ENCODE results near the gene LARP6. TPM values are rescaled to one million over a fixed set of nuclear protein-coding genes. Genes with fewer than 3 reads are reported as not detected.

LARP6 gene
- total and polyA plus RNA-seq, 3 experiments from 2014 or later: 0.05 to 0.51 TPM; not detected in 1

DNA sequence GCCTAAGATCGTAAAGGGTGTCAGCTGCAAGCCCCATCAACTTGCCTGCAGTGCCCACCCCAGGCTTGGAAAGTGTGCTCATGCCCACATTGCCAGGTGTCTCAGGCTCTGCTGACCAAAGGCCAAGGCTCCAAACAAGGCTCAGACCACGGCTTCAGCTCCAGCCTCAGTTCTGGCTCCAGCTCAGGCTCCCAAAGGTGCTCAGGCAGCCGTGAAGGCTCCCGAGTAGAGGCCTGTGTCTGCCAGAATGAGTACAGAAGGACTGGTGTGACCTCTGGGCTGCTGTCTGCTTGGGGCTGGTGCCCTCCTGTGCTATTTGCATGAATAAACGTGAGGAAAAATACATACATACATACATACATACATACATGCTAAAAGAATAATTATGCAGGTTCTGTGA is 62.7 kb downstream of the LARP6 start:
- H3K9me3 Mint-ChIP-seq: no peaks in the 10 kb centered on the region
- Histone ChIP-seq H3K4me3 (ENCODE audit: low read length) (no peak overlapping the region), H3K4me1 (ENCODE audit: insufficient read depth, low read length) (no peaks in the 10 kb centered on the region), H3K27me3 (ENCODE audit: insufficient read depth, low read length, poor library complexity, severe bottlenecking) (no peaks in the 10 kb centered on the region), H3K36me3 (ENCODE audit: insufficient read depth, low read length) (no peaks in the 10 kb centered on the region), H3K9me3 (ENCODE audit: low read length) (no peaks in the 10 kb centered on the region), H3K27ac (ENCODE audit: low read depth, low read length) (no peak overlapping the region)
- peaks cover 3 to 5% of the 10 kb centered on the region in 2 donors for H3K27me3 Mint-ChIP-seq
- ChIA-PET POLR2A (no interaction called here), CTCF (no interaction called here)
- no peak overlapping the region for H3K27ac Mint-ChIP-seq
- no peaks in the 10 kb centered on the region for H3K4me1 Mint-ChIP-seq
- no peak overlapping the region for H3K4me3 Mint-ChIP-seq
- DNase-seq: no peak
- no peaks in the 10 kb centered on the region for H3K36me3 Mint-ChIP-seq

DNA sequence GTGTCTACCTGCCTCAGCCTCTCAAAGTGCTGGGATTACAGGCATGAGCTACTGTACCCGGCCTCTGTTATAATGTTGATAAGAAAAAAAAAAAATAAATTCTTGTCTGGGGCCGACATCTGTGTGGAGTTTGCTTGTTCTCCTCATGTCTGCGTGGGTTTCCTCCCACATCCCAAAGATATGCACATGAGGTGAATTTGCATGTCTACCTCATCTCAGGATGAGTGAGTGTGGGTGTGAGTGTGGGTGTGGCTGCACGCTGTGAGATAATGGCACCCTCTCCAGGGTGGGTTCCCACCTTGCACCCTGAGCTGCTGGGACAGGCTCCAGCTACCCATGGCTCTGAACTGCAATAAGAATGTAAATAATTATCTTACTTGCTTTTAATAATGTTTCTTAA is 64.7 kb downstream of the LARP6 start:
- Mint-ChIP-seq H3K27ac (no peak overlapping the region), H3K27me3 (peaks cover 0 to 5% of the 10 kb centered on the region in 2 donors), H3K4me3 (no peak overlapping the region), H3K4me1 (no peaks in the 10 kb centered on the region), H3K36me3 (no peaks in the 10 kb centered on the region), H3K9me3 (no peaks in the 10 kb centered on the region)
- CTCF ChIA-PET: no interaction called here
- DNase-seq: no peak
- no peaks in the 10 kb centered on the region for H3K36me3 ChIP-seq (ENCODE audit: insufficient read depth, low read length)
- H3K9me3 ChIP-seq (ENCODE audit: low read length): no peaks in the 10 kb centered on the region
- POLR2A ChIA-PET: no interaction called here
- H3K27ac ChIP-seq (ENCODE audit: low read depth, low read length): no peak overlapping the region
- no peaks in the 10 kb centered on the region for H3K27me3 ChIP-seq (ENCODE audit: insufficient read depth, low read length, poor library complexity, severe bottlenecking)
- no peaks in the 10 kb centered on the region for H3K4me1 ChIP-seq (ENCODE audit: insufficient read depth, low read length)
- H3K4me3 ChIP-seq (ENCODE audit: low read length): no peak overlapping the region

DNA sequence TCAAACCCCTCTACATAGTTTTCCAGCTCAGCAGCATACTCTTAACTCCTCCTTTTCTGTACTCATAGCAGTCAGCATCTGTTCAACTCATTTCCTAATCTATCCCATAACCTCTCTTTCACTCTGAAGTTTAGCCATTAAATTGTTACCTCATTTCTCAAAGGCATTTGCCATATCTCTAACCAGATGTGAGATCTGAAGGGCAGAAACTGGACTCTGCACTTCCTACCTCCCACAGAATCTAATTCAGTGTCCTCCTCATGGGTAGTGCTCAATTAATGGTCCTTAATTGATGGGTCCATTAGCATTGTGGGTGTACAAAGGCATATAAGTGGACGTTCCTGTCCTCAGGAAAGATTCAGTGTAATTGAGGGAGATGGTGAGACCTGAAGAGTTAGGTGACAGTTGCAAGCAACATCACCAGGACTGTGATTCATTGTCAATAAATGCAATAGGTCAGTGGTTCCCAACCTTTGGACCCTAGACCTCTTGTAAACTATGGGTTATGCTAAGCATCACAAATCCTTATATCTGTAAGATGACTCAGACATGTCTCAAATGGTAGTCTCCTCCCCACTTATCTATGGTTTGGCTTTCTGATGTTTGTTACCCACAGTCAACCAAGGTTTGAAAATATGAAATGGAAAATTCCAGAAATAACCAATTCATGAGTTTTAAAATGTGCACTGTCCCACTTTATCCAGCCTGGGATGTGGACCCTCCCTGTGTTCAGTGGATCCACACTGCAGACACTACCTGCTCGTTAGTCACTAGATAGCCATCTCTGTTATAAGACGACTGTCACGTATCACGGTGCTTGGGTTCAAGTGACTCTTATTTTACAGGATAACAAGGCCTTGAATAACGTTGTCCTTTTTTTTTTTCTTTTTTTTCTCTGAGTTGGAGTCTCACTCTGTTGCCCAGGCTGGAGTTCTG is 65.6 kb downstream of the LARP6 start:
- Histone ChIP-seq H3K4me3 (ENCODE audit: low read length) (no peak overlapping the region), H3K4me1 (ENCODE audit: insufficient read depth, low read length) (no peaks in the 10 kb centered on the region), H3K36me3 (ENCODE audit: insufficient read depth, low read length) (no peaks in the 10 kb centered on the region), H3K27me3 (ENCODE audit: insufficient read depth, low read length, poor library complexity, severe bottlenecking) (no peaks in the 10 kb centered on the region), H3K9me3 (ENCODE audit: low read length) (no peaks in the 10 kb centered on the region), H3K27ac (ENCODE audit: low read depth, low read length) (no peak overlapping the region)
- Mint-ChIP-seq H3K36me3 (no peaks in the 10 kb centered on the region), H3K4me1 (no peaks in the 10 kb centered on the region), H3K9me3 (no peaks in the 10 kb centered on the region), H3K27me3 (peaks cover 6 to 7% of the 10 kb centered on the region in 2 donors), H3K4me3 (no peak overlapping the region), H3K27ac (no peak overlapping the region)
- DNase-seq: no peak
- POLR2A ChIA-PET: no interaction called here
- CTCF ChIA-PET: no interaction called here

DNA sequence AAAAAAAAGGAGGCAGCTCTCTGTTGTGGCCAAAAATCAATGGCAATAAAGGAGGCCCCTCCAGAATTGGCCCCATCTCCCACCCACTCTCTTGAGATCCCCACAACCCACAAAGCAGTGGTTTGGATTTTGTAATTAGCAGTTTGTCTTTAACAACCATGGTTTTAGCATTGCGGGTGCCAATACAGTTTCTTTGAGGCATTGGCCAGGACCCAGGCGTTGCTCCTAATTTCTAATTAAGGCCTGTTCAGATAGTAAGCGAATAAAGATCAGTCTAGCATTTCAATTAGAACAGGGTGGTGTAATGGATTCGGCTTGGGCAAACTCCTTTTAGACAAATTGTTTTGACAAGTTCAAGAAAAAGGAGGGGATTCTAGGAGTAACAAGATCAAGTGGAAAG is 67.0 kb downstream of the LARP6 start:
- CTCF ChIA-PET: interaction anchor here (0.6 kb wide), 1 partner anchor 1350 kb away, joined by 3 read pairs; no protein-coding TSS in a partner anchor
- H3K9me3 ChIP-seq (ENCODE audit: low read length): no peaks in the 10 kb centered on the region
- POLR2A ChIA-PET: no interaction called here
- Mint-ChIP-seq H3K4me1 (no peaks in the 10 kb centered on the region), H3K36me3 (no peaks in the 10 kb centered on the region), H3K4me3 (no peak overlapping the region), H3K27me3 (peaks cover 6 to 7% of the 10 kb centered on the region in 2 donors), H3K27ac (no peak overlapping the region), H3K9me3 (no peaks in the 10 kb centered on the region)
- H3K4me3 ChIP-seq (ENCODE audit: low read length): no peak overlapping the region
- H3K27me3 ChIP-seq (ENCODE audit: insufficient read depth, low read length, poor library complexity, severe bottlenecking): no peaks in the 10 kb centered on the region
- H3K27ac ChIP-seq (ENCODE audit: low read depth, low read length): no peak overlapping the region
- DNase-seq: no peak
- H3K36me3 ChIP-seq (ENCODE audit: insufficient read depth, low read length): no peaks in the 10 kb centered on the region
- H3K4me1 ChIP-seq (ENCODE audit: insufficient read depth, low read length): no peaks in the 10 kb centered on the region

DNA sequence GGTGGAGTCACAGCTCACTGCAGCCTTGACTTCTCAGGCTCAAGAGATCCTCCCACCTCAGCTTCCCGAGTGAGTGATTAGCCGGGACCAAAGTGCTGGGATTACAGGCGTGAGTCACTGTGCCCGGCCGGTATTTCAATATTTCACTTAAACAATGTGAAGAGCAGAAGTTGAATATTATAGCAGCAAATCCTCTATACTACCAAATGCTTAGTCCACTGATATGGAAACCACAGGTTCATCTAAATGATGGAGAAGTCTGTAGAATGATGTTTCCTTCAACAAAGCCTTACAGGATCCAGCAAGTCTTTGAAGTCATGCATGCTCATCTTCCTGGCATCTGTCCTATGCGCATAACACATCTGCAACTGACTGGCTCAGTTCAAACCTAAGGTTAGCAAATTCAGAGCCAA is 70.3 kb downstream of the LARP6 start:
- ChIA-PET POLR2A (no interaction called here), CTCF (no interaction called here)
- peaks cover 22 to 28% of the 10 kb centered on the region in 2 donors for H3K27me3 Mint-ChIP-seq
- H3K27ac Mint-ChIP-seq: peak overlapping the region in 1 of 8 donors; percentile 37
- no peak overlapping the region for H3K4me3 ChIP-seq (ENCODE audit: low read length)
- no peaks in the 10 kb centered on the region for H3K9me3 ChIP-seq (ENCODE audit: low read length)
- H3K9me3 Mint-ChIP-seq: no peaks in the 10 kb centered on the region
- no peaks in the 10 kb centered on the region for H3K36me3 ChIP-seq (ENCODE audit: insufficient read depth, low read length)
- no peaks in the 10 kb centered on the region for H3K4me1 ChIP-seq (ENCODE audit: insufficient read depth, low read length)
- no peak overlapping the region for H3K27ac ChIP-seq (ENCODE audit: low read depth, low read length)
- DNase-seq: no peak
- peaks cover 0 to 2% (median 0%) of the 10 kb centered on the region in 3 donors for H3K36me3 Mint-ChIP-seq
- no peaks in the 10 kb centered on the region for H3K4me1 Mint-ChIP-seq
- no peaks in the 10 kb centered on the region for H3K27me3 ChIP-seq (ENCODE audit: insufficient read depth, low read length, poor library complexity, severe bottlenecking)
- no peak overlapping the region for H3K4me3 Mint-ChIP-seq

DNA sequence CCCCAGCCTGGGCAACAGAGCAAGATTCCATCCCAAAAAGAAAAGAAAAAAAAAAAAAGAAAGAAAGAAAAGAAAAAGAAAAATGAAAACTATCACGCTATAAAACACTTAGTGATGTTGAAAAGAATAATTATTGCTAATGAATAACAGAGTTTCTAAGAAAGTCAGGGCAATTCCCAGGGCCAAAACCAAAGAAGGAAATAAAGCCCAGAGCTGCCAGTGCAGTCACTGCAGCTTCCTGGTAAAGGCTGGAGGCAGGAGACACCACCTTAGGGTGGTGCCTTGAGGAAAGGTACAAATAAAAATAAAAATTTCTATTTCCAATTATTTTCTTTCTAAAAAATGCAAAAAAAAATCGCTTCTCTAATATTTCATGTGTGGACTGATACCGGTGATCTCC is 70.9 kb downstream of the LARP6 start:
- CTCF ChIA-PET: no interaction called here
- Mint-ChIP-seq H3K36me3 (peaks cover 0 to 2% (median 0%) of the 10 kb centered on the region in 3 donors), H3K4me1 (no peaks in the 10 kb centered on the region), H3K27ac (no peak overlapping the region), H3K27me3 (peaks cover 21 to 28% of the 10 kb centered on the region in 2 donors), H3K9me3 (no peaks in the 10 kb centered on the region), H3K4me3 (no peak overlapping the region)
- no peak for DNase-seq
- no peak overlapping the region for H3K27ac ChIP-seq (ENCODE audit: low read depth, low read length)
- no peaks in the 10 kb centered on the region for H3K27me3 ChIP-seq (ENCODE audit: insufficient read depth, low read length, poor library complexity, severe bottlenecking)
- H3K4me3 ChIP-seq (ENCODE audit: low read length): no peak overlapping the region
- POLR2A ChIA-PET: no interaction called here
- no peaks in the 10 kb centered on the region for H3K4me1 ChIP-seq (ENCODE audit: insufficient read depth, low read length)
- H3K9me3 ChIP-seq (ENCODE audit: low read length): no peaks in the 10 kb centered on the region
- H3K36me3 ChIP-seq (ENCODE audit: insufficient read depth, low read length): no peaks in the 10 kb centered on the region

DNA sequence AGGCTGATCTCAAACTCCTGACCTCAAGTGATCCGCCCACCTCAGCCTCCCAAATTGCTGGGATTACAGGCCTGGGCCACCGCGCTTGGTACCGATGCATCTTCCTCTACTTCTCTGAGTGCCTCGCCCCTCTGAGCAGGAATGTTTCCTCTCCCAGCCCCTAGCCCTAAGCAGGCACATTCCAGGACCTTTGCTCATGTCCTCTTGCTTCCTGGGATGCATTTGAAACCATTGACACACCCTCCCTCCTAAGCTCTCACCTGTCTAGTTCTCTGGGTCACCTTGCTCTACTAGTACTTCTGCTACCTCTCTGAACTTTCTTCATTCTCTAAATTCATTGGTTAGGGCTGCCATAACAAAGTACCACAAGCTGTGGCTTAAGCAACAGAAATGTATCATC is 72.7 kb downstream of the LARP6 start:
- POLR2A ChIA-PET: no interaction called here
- no peak overlapping the region for H3K4me3 Mint-ChIP-seq

More for the DNA sequence above, 72.7 kb downstream of the LARP6 start:
- H3K9me3 ChIP-seq (ENCODE audit: low read length): no peaks in the 10 kb centered on the region
- no peaks in the 10 kb centered on the region for H3K9me3 Mint-ChIP-seq
- H3K27ac Mint-ChIP-seq: no peak overlapping the region
- CTCF ChIA-PET: no interaction called here
- H3K4me1 ChIP-seq (ENCODE audit: insufficient read depth, low read length): no peaks in the 10 kb centered on the region
- H3K27ac ChIP-seq (ENCODE audit: low read depth, low read length): no peak overlapping the region
- H3K36me3 ChIP-seq (ENCODE audit: insufficient read depth, low read length): no peaks in the 10 kb centered on the region
- peaks cover 0 to 2% (median 0%) of the 10 kb centered on the region in 3 donors for H3K36me3 Mint-ChIP-seq
- H3K27me3 ChIP-seq (ENCODE audit: insufficient read depth, low read length, poor library complexity, severe bottlenecking): no peaks in the 10 kb centered on the region
- H3K4me1 Mint-ChIP-seq: no peaks in the 10 kb centered on the region
- DNase-seq: no peak
- H3K4me3 ChIP-seq (ENCODE audit: low read length): no peak overlapping the region
- H3K27me3 Mint-ChIP-seq: peaks cover 26 to 35% of the 10 kb centered on the region in 2 donors
